Duodenal mucosa (tissue), 2 donors: ENCODE data around the gene FBN1.

ENCODE experiments used
- H3K27ac ChIP-seq: one replicate; pipeline ENCODE4 v1.7.0; 2013; ENCODE audit warnings: low read depth, low read length
- H3K27me3 ChIP-seq, 2 donors: one replicate each; pipeline ENCODE4 v1.7.0; 2013; ENCODE audit warnings: low read length in 2 of 2, control low read depth in 1 of 2; ENCODE audit not compliant: insufficient read depth in 2 of 2, control insufficient read depth in 1 of 2
- H3K36me3 ChIP-seq, 2 donors: one replicate each; pipeline ENCODE4 v1.7.0; 2013; ENCODE audit warnings: low read length in 2 of 2, control low read depth in 1 of 2; ENCODE audit not compliant: insufficient read depth in 2 of 2, control insufficient read depth in 1 of 2
- H3K4me1 ChIP-seq, 2 donors: one replicate each; pipeline ENCODE4 v1.7.0; 2013; ENCODE audit warnings: low read length in 2 of 2, control low read depth in 1 of 2; ENCODE audit not compliant: insufficient read depth in 2 of 2, control insufficient read depth in 1 of 2
- H3K4me3 ChIP-seq, 2 donors: one replicate each; pipeline ENCODE4 v1.7.0; 2013; ENCODE audit warnings: low read length in 2 of 2, low read depth in 1 of 2
- H3K9ac ChIP-seq, 2 donors: one replicate each; pipeline ENCODE4 v1.7.0; 2013; ENCODE audit warnings: low read length in 2 of 2, low read depth in 1 of 2
- H3K9me3 ChIP-seq, 2 donors: one replicate each; pipeline ENCODE4 v1.7.0; 2013; ENCODE audit warnings: low read length in 2 of 2, control low read depth in 1 of 2; ENCODE audit not compliant: control insufficient read depth in 1 of 2

The FBN1 gene

DNA sequence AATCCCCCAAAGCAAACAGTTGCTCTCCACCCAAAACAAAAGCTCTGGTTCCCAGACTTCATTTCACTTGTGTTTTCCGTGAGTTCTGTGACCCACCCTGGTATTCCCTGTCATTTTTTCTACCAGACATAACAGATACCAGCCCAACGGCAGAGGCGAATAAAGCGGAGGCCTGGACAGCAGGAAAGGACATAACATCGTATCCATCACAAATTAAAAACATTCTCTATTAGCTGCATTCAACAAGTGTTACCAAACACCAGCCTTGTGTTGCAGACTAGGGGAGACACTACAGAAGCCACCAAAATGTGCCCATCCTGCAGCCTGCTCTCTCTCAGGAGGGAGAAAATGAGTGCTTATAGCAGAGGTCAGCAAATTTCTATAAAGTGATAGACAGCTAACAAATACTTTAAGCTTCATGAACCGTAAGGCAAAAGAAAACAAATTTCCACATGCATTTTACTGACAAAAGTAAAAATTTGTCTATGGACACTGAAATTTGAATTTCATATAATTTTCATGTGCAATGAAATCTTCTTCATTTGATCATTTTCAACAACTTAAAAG, 7.1 kb upstream of the FBN1 start:
- Histone ChIP-seq H3K9me3 (no peaks in the 10 kb centered on the region), H3K27ac (no peak overlapping the region), H3K27me3 (peaks cover 0 to 2% of the 10 kb centered on the region in 2 donors)

DNA sequence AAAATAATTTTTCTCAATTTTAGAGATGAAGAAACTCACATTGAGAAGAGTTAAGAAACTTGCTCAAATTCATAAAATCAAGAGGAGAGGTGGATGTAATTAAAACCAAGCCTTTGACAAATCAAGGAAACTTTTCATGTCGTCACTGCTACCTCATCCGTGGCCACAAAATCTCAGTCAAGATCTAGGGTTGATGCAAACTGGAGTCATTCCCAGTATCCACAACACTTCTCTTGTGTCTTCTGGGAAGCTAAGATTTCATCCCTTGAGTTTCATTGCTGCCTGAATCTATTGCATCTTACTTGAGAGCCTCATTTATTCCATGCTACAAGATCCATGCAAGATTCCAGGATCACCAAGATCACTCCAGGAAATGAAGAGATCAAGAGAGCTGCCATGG, 5.4 kb upstream of the FBN1 start:
- Histone ChIP-seq H3K4me1 (no peaks in the 10 kb centered on the region), H3K4me3 (no peak overlapping the region), H3K27ac (no peak overlapping the region), H3K36me3 (no peaks in the 10 kb centered on the region), H3K9me3 (no peaks in the 10 kb centered on the region), H3K27me3 (peaks cover 4 to 7% of the 10 kb centered on the region in 2 donors), H3K9ac (no peak overlapping the region)

More for the DNA sequence above, 7.1 kb upstream of the FBN1 start:
- Histone ChIP-seq H3K4me3 (no peak overlapping the region), H3K36me3 (no peaks in the 10 kb centered on the region), H3K4me1 (no peaks in the 10 kb centered on the region), H3K9ac (no peak overlapping the region)

DNA sequence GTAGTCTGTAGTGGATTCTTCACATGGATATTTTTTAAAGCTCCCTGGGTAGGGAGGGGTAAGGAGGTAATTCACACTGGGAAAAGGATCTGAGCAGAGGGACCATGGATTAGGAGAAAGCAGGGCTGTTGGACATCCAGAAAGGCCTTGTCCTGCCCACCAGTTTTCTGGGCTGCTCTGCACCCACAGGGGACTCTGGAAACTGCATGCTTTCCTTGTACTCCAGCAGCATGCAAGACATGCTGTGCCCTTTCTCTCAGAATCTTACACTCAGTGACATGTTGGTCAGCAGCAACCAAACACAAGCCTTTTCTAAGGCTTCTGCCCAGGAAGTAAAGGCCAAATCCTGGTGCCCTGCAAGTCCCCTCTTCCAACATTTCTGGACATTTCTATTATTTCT, 2.5 kb upstream of the FBN1 start:
- Histone ChIP-seq H3K27me3 (peaks cover 12 to 22% of the 10 kb centered on the region in 2 donors), H3K9me3 (no peaks in the 10 kb centered on the region), H3K36me3 (no peaks in the 10 kb centered on the region), H3K4me3 (no peak overlapping the region), H3K4me1 (no peaks in the 10 kb centered on the region), H3K27ac (no peak overlapping the region), H3K9ac (no peak overlapping the region)

DNA sequence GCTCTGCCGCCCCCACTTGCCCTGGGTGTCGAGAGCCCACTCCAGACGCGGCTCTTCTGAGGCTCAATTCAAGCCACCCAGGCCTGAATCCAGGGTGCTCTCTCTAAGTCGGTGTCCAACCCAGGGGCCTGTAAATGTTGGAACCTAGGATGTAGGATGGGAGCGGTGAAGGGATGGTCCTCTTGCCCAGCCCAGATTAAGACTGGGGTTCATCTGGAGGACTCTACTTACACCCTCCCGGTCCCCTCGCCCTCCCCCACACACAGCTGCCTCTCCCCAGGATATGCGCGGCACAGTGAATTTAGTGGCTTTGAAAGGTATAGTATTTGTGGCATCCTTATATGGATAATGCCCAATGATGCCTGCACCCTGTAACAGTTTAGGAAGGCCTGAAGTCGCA, 822 bp upstream of the FBN1 start:
- Histone ChIP-seq H3K4me3 (peak overlapping the region; percentile 62 to 70), H3K4me1 (no peaks in the 10 kb centered on the region), H3K27ac (peak overlapping the region; percentile 27), H3K9ac (peak overlapping the region; percentile 33 to 38), H3K9me3 (no peaks in the 10 kb centered on the region), H3K27me3 (peaks cover 12 to 25% of the 10 kb centered on the region in 2 donors), H3K36me3 (no peaks in the 10 kb centered on the region)

- peak overlapping the region; percentile 42 for H3K27ac ChIP-seq
- no peaks in the 10 kb centered on the region for H3K36me3 ChIP-seq
- H3K27me3 ChIP-seq = peaks cover 12 to 25% of the 10 kb centered on the region in 2 donors
- H3K9ac ChIP-seq = peak overlapping the region; percentile 49 to 55
- H3K9me3 ChIP-seq = no peaks in the 10 kb centered on the region
- no peaks in the 10 kb centered on the region for H3K4me1 ChIP-seq
- H3K4me3 ChIP-seq = peak overlapping the region; percentile 62 to 70
These were observed 517 bp downstream of the FBN1 start for GRCh38 chr15:48644827-48645557.

DNA sequence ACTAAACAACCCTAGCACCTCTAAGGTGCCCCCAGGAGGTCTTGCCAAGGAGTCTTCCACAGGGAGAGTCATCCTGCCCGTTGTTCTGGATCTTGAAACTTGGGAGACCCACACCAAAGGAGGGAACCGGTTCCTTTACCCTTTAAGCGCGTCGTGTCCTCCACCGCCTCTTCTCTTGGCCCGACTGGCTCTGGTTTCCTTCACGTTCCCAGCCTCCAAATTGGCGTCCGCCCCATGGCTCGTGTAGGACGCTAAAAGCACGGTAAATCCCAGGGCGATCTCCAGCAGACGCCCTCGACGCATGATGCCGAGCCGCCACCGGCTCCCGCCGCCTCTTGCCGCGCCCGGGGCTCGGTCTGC, 1.1 kb downstream of the FBN1 start:
- Histone ChIP-seq H3K27me3 (peaks cover 12 to 25% of the 10 kb centered on the region in 2 donors), H3K9me3 (no peaks in the 10 kb centered on the region), H3K9ac (peak overlapping the region; percentile 49 to 55), H3K4me3 (peak overlapping the region; percentile 62 to 70), H3K4me1 (no peaks in the 10 kb centered on the region), H3K36me3 (no peaks in the 10 kb centered on the region), H3K27ac (no peak overlapping the region)

DNA sequence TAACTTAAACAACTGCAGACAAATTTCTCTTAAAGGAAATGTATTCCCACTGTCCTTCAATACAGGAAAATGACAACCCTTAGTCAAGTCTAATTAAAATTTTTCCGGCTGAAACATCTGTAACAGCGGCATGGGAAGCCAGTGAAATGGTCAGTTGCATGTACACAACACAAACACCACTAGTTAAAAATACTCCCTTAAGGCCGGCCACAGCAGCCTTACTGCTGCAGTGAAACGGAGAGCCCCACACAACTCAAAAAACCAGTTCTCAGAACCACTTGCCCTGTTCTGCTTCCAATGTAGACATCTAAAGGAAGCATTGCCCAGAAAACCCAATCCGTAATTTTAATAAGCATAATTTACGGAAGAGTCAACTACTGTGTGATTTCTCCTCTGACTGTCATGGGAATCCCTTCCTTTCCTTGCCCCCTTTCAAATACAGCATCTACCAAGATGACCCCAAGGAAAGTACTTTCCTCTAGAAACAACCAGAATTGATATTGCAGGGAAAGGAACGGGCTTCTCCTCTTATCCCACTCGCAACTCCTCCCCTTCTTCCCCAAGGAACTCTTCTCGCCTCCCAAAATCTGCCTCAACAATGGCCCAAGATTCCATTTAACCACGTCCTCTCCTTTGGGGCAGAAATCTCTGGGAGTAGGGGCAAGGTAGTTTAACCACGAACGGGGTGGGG, 1.6 kb downstream of the FBN1 start:
- peak overlapping the region; percentile 62 to 70 for H3K4me3 ChIP-seq
- H3K36me3 ChIP-seq = no peaks in the 10 kb centered on the region
- peak overlapping the region; percentile 49 to 55 for H3K9ac ChIP-seq

DNA sequence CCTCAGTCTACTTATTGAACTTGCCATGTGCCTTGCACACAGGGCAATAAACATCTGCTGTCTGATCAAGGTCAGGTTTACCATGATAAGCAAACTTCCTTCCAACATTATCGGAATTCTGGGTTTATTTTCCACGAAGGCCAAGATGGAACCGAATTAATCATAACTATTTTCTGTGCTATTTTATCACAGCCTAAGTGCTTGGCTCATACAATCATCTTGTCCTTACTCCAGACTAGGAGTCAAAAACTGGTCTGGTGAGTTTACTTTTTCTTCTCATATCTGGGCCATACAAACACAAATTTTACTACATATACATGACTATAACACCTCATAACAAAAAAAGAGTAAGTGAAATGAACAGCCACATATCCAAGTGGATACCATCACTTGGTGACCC, 2.3 kb downstream of the FBN1 start:
- Histone ChIP-seq H3K9me3 (no peaks in the 10 kb centered on the region), H3K36me3 (no peaks in the 10 kb centered on the region), H3K4me3 (peak overlapping the region; percentile 62 to 70), H3K4me1 (no peaks in the 10 kb centered on the region), H3K27me3 (peaks cover 12 to 25% of the 10 kb centered on the region in 2 donors), H3K27ac (no peak overlapping the region), H3K9ac (no peak overlapping the region)

More for the DNA sequence above, 1.6 kb downstream of the FBN1 start:
- no peaks in the 10 kb centered on the region for H3K4me1 ChIP-seq
- H3K9me3 ChIP-seq = no peaks in the 10 kb centered on the region
- no peak overlapping the region for H3K27ac ChIP-seq
- H3K27me3 ChIP-seq = peaks cover 12 to 25% of the 10 kb centered on the region in 2 donors

DNA sequence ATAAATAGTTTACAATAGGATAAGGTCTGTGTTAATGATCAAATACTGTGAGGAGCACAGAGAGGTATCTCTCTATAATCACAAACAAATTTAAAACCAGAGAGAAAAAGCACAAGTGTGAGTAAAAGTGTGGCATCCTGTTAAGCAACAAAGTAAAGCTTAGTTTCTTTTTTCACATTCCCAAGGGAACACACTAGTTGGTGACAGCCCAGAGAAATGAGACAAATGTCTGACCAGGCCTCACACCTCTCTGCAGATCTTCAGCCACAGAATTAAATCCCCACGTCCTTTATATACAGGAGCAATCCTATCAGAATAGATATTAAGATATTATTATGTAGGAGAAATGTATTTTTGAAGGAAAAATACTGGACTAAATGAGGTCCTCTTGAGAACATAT, 2.7 kb downstream of the FBN1 start:
- no peaks in the 10 kb centered on the region for H3K9me3 ChIP-seq
- H3K36me3 ChIP-seq = no peaks in the 10 kb centered on the region
- H3K27ac ChIP-seq = no peak overlapping the region
- no peaks in the 10 kb centered on the region for H3K4me1 ChIP-seq
- no peak overlapping the region for H3K4me3 ChIP-seq
- no peak overlapping the region for H3K9ac ChIP-seq
- H3K27me3 ChIP-seq = peaks cover 12 to 25% of the 10 kb centered on the region in 2 donors

DNA sequence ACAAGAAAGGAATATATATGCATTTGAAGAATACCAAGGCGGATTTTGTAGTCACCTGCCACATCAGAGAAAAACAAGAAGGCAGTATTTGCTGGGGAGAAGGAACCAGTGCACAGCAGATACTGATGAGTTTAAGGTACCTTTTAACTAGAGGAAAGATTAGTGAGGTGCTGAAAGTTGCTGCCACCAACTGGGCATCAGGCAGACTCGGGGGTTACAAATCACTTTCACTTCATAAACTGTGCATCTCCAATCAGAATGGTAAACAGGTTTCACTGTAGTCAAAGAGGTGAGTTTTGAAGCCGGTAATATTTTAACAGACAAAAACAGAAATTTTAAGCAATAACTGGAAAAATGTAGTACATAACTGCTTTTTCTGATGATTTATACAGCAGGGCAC, 4.1 kb downstream of the FBN1 start:
- H3K4me3 ChIP-seq = no peak overlapping the region
- no peaks in the 10 kb centered on the region for H3K9me3 ChIP-seq
- H3K4me1 ChIP-seq = no peaks in the 10 kb centered on the region
- no peak overlapping the region for H3K9ac ChIP-seq
- H3K27me3 ChIP-seq = peaks cover 12 to 19% of the 10 kb centered on the region in 2 donors
- no peak overlapping the region for H3K27ac ChIP-seq
- no peaks in the 10 kb centered on the region for H3K36me3 ChIP-seq
